ENCODE data around the gene EPHB2. TPM values are rescaled to one million over a fixed set of nuclear protein-coding genes. Genes with fewer than 3 reads are reported as not detected.

The EPHB2 gene
- total RNA-seq, 1 experiment from 2014 or later = 0.79 TPM

- BruUV-seq (replicated peaks) = no TSS peak
- Mint-ChIP-seq H3K9me3 (ENCODE audit: unreplicated experiment) (no peaks in the 10 kb centered on the region), H3K4me3 (ENCODE audit: unreplicated experiment) (no peak overlapping the region), H3K4me1 (ENCODE audit: insufficient read depth, unreplicated experiment) (no peaks in the 10 kb centered on the region), H3K27me3 (ENCODE audit: insufficient read depth, unreplicated experiment) (no peaks in the 10 kb centered on the region), H3K27ac (ENCODE audit: low read depth, unreplicated experiment) (no peak overlapping the region), H3K36me3 (ENCODE audit: insufficient read depth, unreplicated experiment) (no peaks in the 10 kb centered on the region)
- TF ChIP-seq CTCF (IDR thresholded peaks at IDR 0.05; ENCODE audit: unreplicated experiment) = no peak
- ChIA-PET POLR2A (no interaction called here), CTCF (interaction anchor here (0.7 to 1.8 kb wide), 6 partner anchors 10 to 205 kb away, joined by 3 to 9 read pairs (median 4); no protein-coding TSS in a partner anchor)
- peak; percentile 49 for DNase-seq (ENCODE audit: unreplicated experiment)
- intact Hi-C loops (cut with micrococcal nuclease) = no loop called here
These were observed 168.0 kb downstream of the EPHB2 start for GRCh38 chr1:22878626-22879025.

GRCh38 chr1:22879445-22879844 is 168.8 kb downstream of the EPHB2 start:
- intact Hi-C loops (cut with micrococcal nuclease) = no loop called here
- POLR2A ChIA-PET = no interaction called here
- Mint-ChIP-seq H3K9me3 (ENCODE audit: unreplicated experiment) (no peaks in the 10 kb centered on the region), H3K4me1 (ENCODE audit: insufficient read depth, unreplicated experiment) (no peaks in the 10 kb centered on the region), H3K27ac (ENCODE audit: low read depth, unreplicated experiment) (no peak overlapping the region), H3K27me3 (ENCODE audit: insufficient read depth, unreplicated experiment) (no peaks in the 10 kb centered on the region), H3K4me3 (ENCODE audit: unreplicated experiment) (no peak overlapping the region), H3K36me3 (ENCODE audit: insufficient read depth, unreplicated experiment) (no peaks in the 10 kb centered on the region)
- BruUV-seq (replicated peaks) = no TSS peak
- DNase-seq (ENCODE audit: unreplicated experiment) = no peak
- TF ChIP-seq CTCF (IDR thresholded peaks at IDR 0.05; ENCODE audit: unreplicated experiment) = no peak
- CTCF ChIA-PET = interaction anchor here (0.6 to 1.3 kb wide), 6 partner anchors 9 to 960 kb away, joined by 3 to 5 read pairs (median 4); no protein-coding TSS in a partner anchor

DNA sequence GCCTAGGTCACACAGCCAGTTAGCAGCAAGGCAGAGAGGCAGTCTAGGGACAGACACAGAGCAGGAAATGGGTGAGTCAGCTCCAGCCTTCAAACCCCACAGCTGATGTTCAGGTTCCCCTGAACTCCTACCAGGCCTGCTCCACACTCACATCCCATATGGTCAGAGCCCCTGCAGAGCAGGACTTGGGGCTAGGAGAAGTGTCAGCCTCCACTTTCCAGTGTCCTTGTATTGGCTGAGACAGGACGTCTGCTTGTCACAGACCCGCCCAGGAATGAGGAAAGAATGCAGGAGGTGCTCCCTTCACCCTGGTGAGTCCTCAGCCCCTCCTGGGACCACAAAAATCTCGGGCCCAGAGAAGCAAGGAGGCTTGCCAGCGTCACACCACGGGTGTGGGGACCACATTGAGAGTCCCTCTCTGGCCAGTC is 169.5 kb downstream of the EPHB2 start:
- Mint-ChIP-seq H3K4me1 (ENCODE audit: insufficient read depth, unreplicated experiment) (no peaks in the 10 kb centered on the region), H3K27me3 (ENCODE audit: insufficient read depth, unreplicated experiment) (no peaks in the 10 kb centered on the region), H3K9me3 (ENCODE audit: unreplicated experiment) (no peaks in the 10 kb centered on the region), H3K4me3 (ENCODE audit: unreplicated experiment) (no peak overlapping the region), H3K27ac (ENCODE audit: low read depth, unreplicated experiment) (no peak overlapping the region), H3K36me3 (ENCODE audit: insufficient read depth, unreplicated experiment) (no peaks in the 10 kb centered on the region)
- ChIA-PET CTCF (interaction anchor here (1.3 kb wide), 3 partner anchors 9 to 176 kb away, joined by 3 to 4 read pairs (median 3); no protein-coding TSS in a partner anchor), POLR2A (no interaction called here)
- intact Hi-C loops (cut with micrococcal nuclease) = no loop called here
- TF ChIP-seq CTCF (IDR thresholded peaks at IDR 0.05; ENCODE audit: unreplicated experiment) = no peak
- DNase-seq (ENCODE audit: unreplicated experiment) = no peak
- no TSS peak for BruUV-seq (replicated peaks)

GRCh38 chr1:22883406-22883805 is 172.8 kb downstream of the EPHB2 start:
- Mint-ChIP-seq H3K9me3 (ENCODE audit: unreplicated experiment) (no peaks in the 10 kb centered on the region), H3K4me3 (ENCODE audit: unreplicated experiment) (no peak overlapping the region), H3K27me3 (ENCODE audit: insufficient read depth, unreplicated experiment) (no peaks in the 10 kb centered on the region), H3K36me3 (ENCODE audit: insufficient read depth, unreplicated experiment) (no peaks in the 10 kb centered on the region), H3K27ac (ENCODE audit: low read depth, unreplicated experiment) (no peak overlapping the region), H3K4me1 (ENCODE audit: insufficient read depth, unreplicated experiment) (no peaks in the 10 kb centered on the region)
- ChIA-PET CTCF (interaction anchor here (1.0 kb wide), 1 partner anchor 178 kb away, joined by 3 read pairs; no protein-coding TSS in a partner anchor), POLR2A (no interaction called here)
- intact Hi-C loops (cut with micrococcal nuclease) = no loop called here
- DNase-seq (ENCODE audit: unreplicated experiment) = no peak
- TF ChIP-seq CTCF (IDR thresholded peaks at IDR 0.05; ENCODE audit: unreplicated experiment) = no peak
- BruUV-seq (replicated peaks) = no TSS peak

All from MCF 10A (cell line).